HG03439 (cell line): Measurements from ENCODE around the gene KLHDC1.
"Not testable (repeated sequence)": the region's sequence is repeated elsewhere in the genome, so short reads cannot be mapped to it uniquely, and the experiment has no call there.

Experiments used
- ATAC-seq: cut with Tn5 transposase; IDR thresholded peaks from one replicate; pipeline ENCODE4 v1.9.1; 2021; ENCODE audit warnings: mild to moderate bottlenecking, moderate library complexity; ENCODE audit not compliant: unreplicated experiment

The KLHDC1 gene

GRCh38 chr14:49721733-49722435 is 29.0 kb downstream of the KLHDC1 start:
- ATAC-seq: not testable (repeated sequence)

GRCh38 chr14:49727171-49727570 is 34.3 kb downstream of the KLHDC1 start:
- no peak for ATAC-seq

- no peak for ATAC-seq
These were observed 40.0 kb downstream of the KLHDC1 start for GRCh38 chr14:49732896-49733295.

- no peak for ATAC-seq
These were observed 40.9 kb downstream of the KLHDC1 start for GRCh38 chr14:49733836-49734235.

GRCh38 chr14:49735669-49736068 is 42.7 kb downstream of the KLHDC1 start:
- not testable (repeated sequence) for ATAC-seq

- no peak for ATAC-seq
These were observed 52.3 kb downstream of the KLHDC1 start for GRCh38 chr14:49745191-49745590.

GRCh38 chr14:49746476-49746875 is 53.6 kb downstream of the KLHDC1 start:
- not testable (repeated sequence) for ATAC-seq

GRCh38 chr14:49754570-49755097 is 61.7 kb downstream of the KLHDC1 start:
- ATAC-seq: no peak

- no peak for ATAC-seq
These were observed 62.5 kb downstream of the KLHDC1 start for GRCh38 chr14:49755378-49755777.

GRCh38 chr14:49761839-49762551 is 69.1 kb downstream of the KLHDC1 start:
- no peak for ATAC-seq

- no peak for ATAC-seq
These were observed 73.9 kb downstream of the KLHDC1 start for GRCh38 chr14:49766839-49767238.

- no peak for ATAC-seq
These were observed 74.3 kb downstream of the KLHDC1 start for GRCh38 chr14:49767270-49767570.

- ATAC-seq: peak; percentile 88
These were observed 74.8 kb downstream of the KLHDC1 start, which contains the start of gene KLHDC2 for GRCh38 chr14:49767571-49768300. TSS of gene KLHDC2 (plus strand) at chr14:49768153. CDS start at chr14:49768469, 316 bp downstream.

- peak; percentile 34 for ATAC-seq
These were observed 75.6 kb downstream of the KLHDC1 start for GRCh38 chr14:49768301-49769121.

GRCh38 chr14:49769171-49769570 is 76.3 kb downstream of the KLHDC1 start:
- ATAC-seq: no peak

- no peak for ATAC-seq
These were observed 76.8 kb downstream of the KLHDC1 start for GRCh38 chr14:49769581-49770211.

GRCh38 chr14:49770212-49770817 is 77.4 kb downstream of the KLHDC1 start:
- no peak for ATAC-seq

GRCh38 chr14:49771691-49772090 is 78.8 kb downstream of the KLHDC1 start:
- ATAC-seq: not testable (repeated sequence)

GRCh38 chr14:49774106-49774505 is 81.2 kb downstream of the KLHDC1 start:
- ATAC-seq: no peak

- no peak for ATAC-seq
These were observed 85.5 kb downstream of the KLHDC1 start for GRCh38 chr14:49778421-49778820.
